H9 (cell line): Measurements from ENCODE around the gene CDC45. TPM values are rescaled to one million over a fixed set of nuclear protein-coding genes. Genes with fewer than 3 reads are reported as not detected.

ENCODE experiments used
- DNase-seq: peaks from one replicate; pipeline ENCODE4 v3.0.0-alpha.2; 2017
- H2AFZ ChIP-seq: one replicate; pipeline ENCODE4 v1.6.1; 2013; ENCODE audit warnings: mild to moderate bottlenecking, low read length, control low read depth, moderate library complexity
- H2AK5ac ChIP-seq: 2 replicates; pipeline ENCODE4 v1.6.1; 2013; ENCODE audit warnings: low read length, control low read depth, mixed read lengths; ENCODE audit not compliant: insufficient read length
- H2BK120ac ChIP-seq: one replicate; pipeline ENCODE4 v1.6.1; 2013; ENCODE audit warnings: low read depth, mild to moderate bottlenecking, low read length, control low read depth, inconsistent platforms; ENCODE audit not compliant: poor library complexity, severe bottlenecking
- H2BK12ac ChIP-seq: 2 replicates; pipeline ENCODE4 v1.6.1; 2013; ENCODE audit warnings: low read length, control low read depth, mixed read lengths, low read depth; ENCODE audit not compliant: insufficient read length
- H2BK15ac ChIP-seq: 2 replicates; pipeline ENCODE4 v1.6.1; 2013; ENCODE audit warnings: low read depth, low read length, control low read depth
- H2BK20ac ChIP-seq: one replicate; pipeline ENCODE4 v1.6.1; 2013; ENCODE audit warnings: low read depth, mild to moderate bottlenecking, low read length, control low read depth, inconsistent platforms; ENCODE audit not compliant: poor library complexity, severe bottlenecking
- H2BK5ac ChIP-seq: 2 replicates; pipeline ENCODE4 v1.6.1; 2013; ENCODE audit warnings: low read length, control low read depth, mixed read lengths; ENCODE audit not compliant: insufficient read length
- H3K14ac ChIP-seq: 2 replicates; pipeline ENCODE4 v1.6.1; 2013; ENCODE audit warnings: low read length, control low read depth; ENCODE audit not compliant: insufficient read depth
- H3K18ac ChIP-seq: 2 replicates; pipeline ENCODE4 v1.6.1; 2013; ENCODE audit warnings: low read depth, mild to moderate bottlenecking, mixed read lengths, low read length, control low read depth; ENCODE audit not compliant: insufficient read length
- H3K23ac ChIP-seq: 2 replicates; pipeline ENCODE4 v1.6.1; 2013; ENCODE audit warnings: low read length, control low read depth, mixed read lengths, low read depth; ENCODE audit not compliant: insufficient read length
- H3K23me2 ChIP-seq: 2 replicates; pipeline ENCODE4 v1.6.1; 2013; ENCODE audit warnings: low read depth, mild to moderate bottlenecking, mixed read lengths, low read length, control low read depth; ENCODE audit not compliant: insufficient read length, poor library complexity, severe bottlenecking
- H3K27ac ChIP-seq: 2 replicates; pipeline ENCODE4 v1.5.1; 2013; ENCODE audit warnings: low read length, control low read depth, mixed read lengths, low read depth; ENCODE audit not compliant: insufficient read length
- H3K27me3 ChIP-seq: 2 replicates; pipeline ENCODE4 v1.6.1; 2013; ENCODE audit warnings: low read length, control low read depth, inconsistent platforms; ENCODE audit not compliant: insufficient read depth
- H3K4ac ChIP-seq: 2 replicates; pipeline ENCODE4 v1.6.1; 2013; ENCODE audit warnings: low read depth, mild to moderate bottlenecking, control low read depth, inconsistent platforms, low read length, moderate library complexity
- H3K4me1 ChIP-seq: 2 replicates; pipeline ENCODE4 v1.6.1; 2013; ENCODE audit warnings: low read length, control low read depth, inconsistent platforms; ENCODE audit not compliant: insufficient read depth
- H3K4me2 ChIP-seq: 2 replicates; pipeline ENCODE4 v1.6.1; 2013; ENCODE audit warnings: low read length, control low read depth, mixed read lengths; ENCODE audit not compliant: insufficient read length, insufficient read depth
- H3K56ac ChIP-seq: 2 replicates; pipeline ENCODE4 v1.6.1; 2013; ENCODE audit warnings: low read depth, mild to moderate bottlenecking, mixed read lengths, low read length, control low read depth; ENCODE audit not compliant: insufficient read length
- H3K79me1 ChIP-seq: 2 replicates; pipeline ENCODE4 v1.6.1; 2013; ENCODE audit warnings: low read depth, mild to moderate bottlenecking, moderate library complexity, low read length, control low read depth, inconsistent platforms; ENCODE audit not compliant: insufficient read depth, poor library complexity, severe bottlenecking
- H3K79me2 ChIP-seq: 2 replicates; pipeline ENCODE4 v1.6.1; 2013; ENCODE audit warnings: low read length, control low read depth, inconsistent platforms; ENCODE audit not compliant: insufficient read depth
- H3K9ac ChIP-seq: 2 replicates; pipeline ENCODE4 v1.6.1; 2013; ENCODE audit warnings: low read length, control low read depth, mixed read lengths; ENCODE audit not compliant: insufficient read length; ENCODE audit errors: extremely low read depth
- H3K9me3 ChIP-seq: one replicate; pipeline ENCODE4 v1.6.1; 2013; ENCODE audit warnings: low read depth, low read length, inconsistent platforms; ENCODE audit not compliant: control insufficient read depth
- H3T11ph ChIP-seq: one replicate; pipeline ENCODE4 v1.6.1; 2013; ENCODE audit warnings: mild to moderate bottlenecking, low read length, control low read depth, inconsistent platforms
- H4K20me1 ChIP-seq: one replicate; pipeline ENCODE4 v1.6.1; 2013; ENCODE audit not compliant: control insufficient read depth, insufficient read length, insufficient read depth
- H4K5ac ChIP-seq: 2 replicates; pipeline ENCODE4 v1.6.1; 2013; ENCODE audit warnings: low read depth, mild to moderate bottlenecking, mixed read lengths, low read length, control low read depth; ENCODE audit not compliant: insufficient read length
- H4K8ac ChIP-seq: replicated peaks from 2 replicates; pipeline ENCODE4 v1.6.1; 2013; ENCODE audit warnings: low read length, control low read depth, mixed read lengths, low read depth; ENCODE audit not compliant: insufficient read length
- H4K91ac ChIP-seq: 2 replicates; pipeline ENCODE4 v1.6.1; 2013; ENCODE audit warnings: low read depth, mild to moderate bottlenecking, moderate library complexity, mixed read lengths, low read length, control low read depth; ENCODE audit not compliant: insufficient read length
- H3K27ac Mint-ChIP-seq, 3 experiments: 2 replicates in 2 of 3; 3 replicates in 1 of 3; pipeline ENCODE4 v1.8.0; 2020 to 2021; ENCODE audit warnings: mixed read lengths in 3 of 3, mild to moderate bottlenecking in 1 of 3, moderate library complexity in 1 of 3
- H3K27me3 Mint-ChIP-seq: 2 replicates; pipeline ENCODE4 v1.8.0; 2021; ENCODE audit warnings: low read depth, mild to moderate bottlenecking, moderate library complexity, mixed read lengths
- H3K36me3 Mint-ChIP-seq, 3 experiments: 2 replicates in 2 of 3; 3 replicates in 1 of 3; pipeline ENCODE4 v1.8.0; 2020 to 2021; ENCODE audit warnings: low read depth in 3 of 3, mixed read lengths in 3 of 3; ENCODE audit not compliant: insufficient read depth in 1 of 3
- H3K4me1 Mint-ChIP-seq, 2 experiments: 2 replicates each; pipeline ENCODE4 v1.8.0; 2020; ENCODE audit warnings: mixed read lengths in 2 of 2
- H3K4me3 Mint-ChIP-seq, 2 experiments: 2 replicates in 1 of 2; 3 replicates in 1 of 2; pipeline ENCODE4 v1.8.0; 2020 to 2021; ENCODE audit warnings: mild to moderate bottlenecking in 2 of 2, mixed read lengths in 2 of 2, moderate library complexity in 1 of 2
- H3K9me3 Mint-ChIP-seq, 2 experiments: 2 replicates in 1 of 2; 3 replicates in 1 of 2; pipeline ENCODE4 v1.8.0; 2020; ENCODE audit warnings: mild to moderate bottlenecking in 2 of 2, mixed read lengths in 2 of 2, moderate library complexity in 1 of 2
- WGBS: extraction: QIAGEN DNeasy Blood & Tissue Kit; methylation state at CpG from one replicate; pipeline ENCODE4 v1.1.7; 2013; ENCODE audit warnings: missing lambda C conversion rate, low lambda C conversion rate, mixed read lengths; ENCODE audit not compliant: insufficient read length; ENCODE audit errors: extremely low coverage; 5-methylcytosine and 5-hydroxymethylcytosine counted together
- total RNA-seq: library from RNA; stranded (reverse); gene quantifications from 2 replicates; pipeline ENCODE4 v1.2.1, GENCODE V29; 2021
- TF ChIP-seq, protein P1 (sequence below): fragments of 200-600 bp; sonication (generic); conservative IDR thresholded peaks from 3 replicates; pipeline ENCODE4 v1.8.0; 2021; ENCODE audit warnings: antibody characterized with exemption, mild to moderate bottlenecking

CDC45 gene
- total RNA-seq, 1 experiment from 2014 or later = 35.7 TPM

DNA sequence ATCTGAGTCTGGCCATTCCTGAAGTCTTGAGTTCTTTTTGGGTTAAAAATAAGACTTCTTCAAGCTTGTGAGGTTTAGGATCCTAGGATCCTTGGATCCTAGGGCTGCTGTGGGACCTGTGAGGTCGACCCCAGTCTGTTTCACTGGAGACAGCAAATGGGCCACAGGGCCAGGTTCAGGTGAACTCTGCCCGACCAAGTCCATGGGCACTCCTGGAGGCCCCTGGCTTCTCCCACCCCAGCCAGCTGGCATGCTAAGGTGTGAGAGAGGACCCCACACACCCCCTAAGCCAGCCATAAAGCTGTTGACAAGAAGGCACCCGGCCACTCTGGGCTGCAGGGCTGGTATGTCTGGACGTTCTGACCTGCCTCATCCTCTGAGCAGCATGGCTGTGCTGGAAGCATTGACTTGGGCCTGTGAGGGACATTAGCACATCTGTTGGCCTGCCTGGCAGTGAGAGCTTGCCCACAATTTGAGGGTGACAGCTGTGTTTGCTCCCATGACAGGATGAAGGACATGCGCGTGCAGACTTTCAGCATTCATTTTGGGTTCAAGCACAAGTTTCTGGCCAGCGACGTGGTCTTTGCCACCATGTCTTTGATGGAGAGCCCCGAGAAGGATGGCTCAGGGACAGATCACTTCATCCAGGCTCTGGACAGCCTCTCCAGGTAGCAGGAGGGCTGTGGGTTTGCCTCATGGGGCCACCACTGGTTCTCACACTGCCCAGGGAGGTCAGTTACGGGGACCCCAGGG lies 28.5 kb downstream of the CDC45 start:
- Histone ChIP-seq H3K14ac (no peak overlapping the region), H3K79me2 (no peaks in the 10 kb centered on the region), H2BK5ac (no peak overlapping the region), H2AFZ (no peak overlapping the region), H4K5ac (no peak overlapping the region), H3K23me2 (no peaks in the 10 kb centered on the region), H4K8ac (no peak overlapping the region), H2BK15ac (no peak overlapping the region), H2BK12ac (no peak overlapping the region), H2BK20ac (no peak overlapping the region), H4K91ac (no peak overlapping the region), H3K4me1 (no peaks in the 10 kb centered on the region; the same call in 1 of the 2 replicates), H3K4me2 (no peak overlapping the region), H3K79me1 (no peaks in the 10 kb centered on the region), H2BK120ac (no peak overlapping the region), H3K23ac (no peak overlapping the region), H3K27me3 (no peaks in the 10 kb centered on the region), H3K4ac (no peak overlapping the region), H3K18ac (no peak overlapping the region), H3K27ac (no peak overlapping the region), H2AK5ac (no peak overlapping the region), H3K56ac (no peak overlapping the region), H4K20me1 (no peaks in the 10 kb centered on the region), H3T11ph (no peak overlapping the region), H3K9ac (no peak overlapping the region), H3K9me3 (no peaks in the 10 kb centered on the region)
- Mint-ChIP-seq H3K4me1 (peaks cover 8% of the 10 kb centered on the region in 2 experiments), H3K36me3 (peaks cover 17 to 71% (median 47%) of the 10 kb centered on the region in 3 experiments), H3K27ac (peak overlapping the region in 1 of 3 experiments; percentile 77; a peak in 1 of 7 replicates), H3K9me3 (no peaks in the 10 kb centered on the region), H3K27me3 (no peaks in the 10 kb centered on the region; the same call in none of the 2 replicates), H3K4me3 (no peak overlapping the region)
- WGBS = no CpG with 5 or more reads among the region's 10 CpGs
- no peak for DNase-seq
- TF ChIP-seq, protein P1, sequence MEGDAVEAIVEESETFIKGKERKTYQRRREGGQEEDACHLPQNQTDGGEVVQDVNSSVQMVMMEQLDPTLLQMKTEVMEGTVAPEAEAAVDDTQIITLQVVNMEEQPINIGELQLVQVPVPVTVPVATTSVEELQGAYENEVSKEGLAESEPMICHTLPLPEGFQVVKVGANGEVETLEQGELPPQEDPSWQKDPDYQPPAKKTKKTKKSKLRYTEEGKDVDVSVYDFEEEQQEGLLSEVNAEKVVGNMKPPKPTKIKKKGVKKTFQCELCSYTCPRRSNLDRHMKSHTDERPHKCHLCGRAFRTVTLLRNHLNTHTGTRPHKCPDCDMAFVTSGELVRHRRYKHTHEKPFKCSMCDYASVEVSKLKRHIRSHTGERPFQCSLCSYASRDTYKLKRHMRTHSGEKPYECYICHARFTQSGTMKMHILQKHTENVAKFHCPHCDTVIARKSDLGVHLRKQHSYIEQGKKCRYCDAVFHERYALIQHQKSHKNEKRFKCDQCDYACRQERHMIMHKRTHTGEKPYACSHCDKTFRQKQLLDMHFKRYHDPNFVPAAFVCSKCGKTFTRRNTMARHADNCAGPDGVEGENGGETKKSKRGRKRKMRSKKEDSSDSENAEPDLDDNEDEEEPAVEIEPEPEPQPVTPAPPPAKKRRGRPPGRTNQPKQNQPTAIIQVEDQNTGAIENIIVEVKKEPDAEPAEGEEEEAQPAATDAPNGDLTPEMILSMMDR = no peak
